ENCODE measurements around the gene METTL16. TPM values are rescaled to one million over a fixed set of nuclear protein-coding genes. Genes with fewer than 3 reads are reported as not detected.

Gene METTL16, protein sequence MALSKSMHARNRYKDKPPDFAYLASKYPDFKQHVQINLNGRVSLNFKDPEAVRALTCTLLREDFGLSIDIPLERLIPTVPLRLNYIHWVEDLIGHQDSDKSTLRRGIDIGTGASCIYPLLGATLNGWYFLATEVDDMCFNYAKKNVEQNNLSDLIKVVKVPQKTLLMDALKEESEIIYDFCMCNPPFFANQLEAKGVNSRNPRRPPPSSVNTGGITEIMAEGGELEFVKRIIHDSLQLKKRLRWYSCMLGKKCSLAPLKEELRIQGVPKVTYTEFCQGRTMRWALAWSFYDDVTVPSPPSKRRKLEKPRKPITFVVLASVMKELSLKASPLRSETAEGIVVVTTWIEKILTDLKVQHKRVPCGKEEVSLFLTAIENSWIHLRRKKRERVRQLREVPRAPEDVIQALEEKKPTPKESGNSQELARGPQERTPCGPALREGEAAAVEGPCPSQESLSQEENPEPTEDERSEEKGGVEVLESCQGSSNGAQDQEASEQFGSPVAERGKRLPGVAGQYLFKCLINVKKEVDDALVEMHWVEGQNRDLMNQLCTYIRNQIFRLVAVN
- total RNA-seq: 32.0 TPM
- long read RNA-seq, full-length matches to known transcripts: 2 of 25 reads
- long read RNA-seq, partial matches to known transcripts: 2 of 25 reads
- long read RNA-seq, other reads (novel, unspliced or antisense): 21 of 25 reads

- DNase-seq (peak; percentile 100), ATAC-seq (peak; percentile 100)
- Histone ChIP-seq H3K4me3 (peak within 1 kb of the TSS; percentile 75), H3K27me3 (ENCODE audit: low read depth) (no peaks in the 10 kb centered on the region), H3K9me3 (no peaks in the 10 kb centered on the region), H3K27ac (peak within 1 kb of the TSS; percentile 91), H3K4me1 (peaks cover 30% of the 10 kb centered on the region), H3K36me3 (no peaks in the 10 kb centered on the region)
- TF ChIP-seq, protein P1, sequence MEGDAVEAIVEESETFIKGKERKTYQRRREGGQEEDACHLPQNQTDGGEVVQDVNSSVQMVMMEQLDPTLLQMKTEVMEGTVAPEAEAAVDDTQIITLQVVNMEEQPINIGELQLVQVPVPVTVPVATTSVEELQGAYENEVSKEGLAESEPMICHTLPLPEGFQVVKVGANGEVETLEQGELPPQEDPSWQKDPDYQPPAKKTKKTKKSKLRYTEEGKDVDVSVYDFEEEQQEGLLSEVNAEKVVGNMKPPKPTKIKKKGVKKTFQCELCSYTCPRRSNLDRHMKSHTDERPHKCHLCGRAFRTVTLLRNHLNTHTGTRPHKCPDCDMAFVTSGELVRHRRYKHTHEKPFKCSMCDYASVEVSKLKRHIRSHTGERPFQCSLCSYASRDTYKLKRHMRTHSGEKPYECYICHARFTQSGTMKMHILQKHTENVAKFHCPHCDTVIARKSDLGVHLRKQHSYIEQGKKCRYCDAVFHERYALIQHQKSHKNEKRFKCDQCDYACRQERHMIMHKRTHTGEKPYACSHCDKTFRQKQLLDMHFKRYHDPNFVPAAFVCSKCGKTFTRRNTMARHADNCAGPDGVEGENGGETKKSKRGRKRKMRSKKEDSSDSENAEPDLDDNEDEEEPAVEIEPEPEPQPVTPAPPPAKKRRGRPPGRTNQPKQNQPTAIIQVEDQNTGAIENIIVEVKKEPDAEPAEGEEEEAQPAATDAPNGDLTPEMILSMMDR (IDR thresholded peaks at IDR 0.05): no peak
- intact Hi-C loops (cut with DNase I): no loop called here
Measured at GRCh38 chr17:2511462-2512369, at the start of gene METTL16. TSS of gene METTL16 (minus strand) at chr17:2511888. CDS start at chr17:2502331, 9,557 bp downstream.

- TF ChIP-seq, protein P1 (IDR thresholded peaks at IDR 0.05): no peak
- no peak for DNase-seq
Measured at GRCh38 chr17:2560658-2561057, 49.0 kb upstream of the METTL16 start.

GRCh38 chr17:2551928-2552327 lies 40.2 kb upstream of the METTL16 start:
- Histone ChIP-seq H3K9me3 (no peaks in the 10 kb centered on the region), H3K36me3 (no peaks in the 10 kb centered on the region), H3K4me3 (no peak overlapping the region), H3K4me1 (no peaks in the 10 kb centered on the region), H3K27me3 (ENCODE audit: low read depth) (no peaks in the 10 kb centered on the region), H3K27ac (no peak overlapping the region)
- intact Hi-C loops (cut with DNase I): no loop called here
- DNase-seq (no peak), ATAC-seq (no peak)
- TF ChIP-seq, protein P1 (IDR thresholded peaks at IDR 0.05): no peak

More at GRCh38 chr17:2560658-2561057, 49.0 kb upstream of the METTL16 start:
- no peak overlapping the region for H3K4me3 ChIP-seq
- ATAC-seq: no peak
- no peaks in the 10 kb centered on the region for H3K27me3 ChIP-seq (ENCODE audit: low read depth)
- intact Hi-C loops (cut with DNase I): no loop called here
- peaks cover 5% of the 10 kb centered on the region for H3K9me3 ChIP-seq
- H3K4me1 ChIP-seq: no peaks in the 10 kb centered on the region
- H3K36me3 ChIP-seq: no peaks in the 10 kb centered on the region
- H3K27ac ChIP-seq: no peak overlapping the region

DNA sequence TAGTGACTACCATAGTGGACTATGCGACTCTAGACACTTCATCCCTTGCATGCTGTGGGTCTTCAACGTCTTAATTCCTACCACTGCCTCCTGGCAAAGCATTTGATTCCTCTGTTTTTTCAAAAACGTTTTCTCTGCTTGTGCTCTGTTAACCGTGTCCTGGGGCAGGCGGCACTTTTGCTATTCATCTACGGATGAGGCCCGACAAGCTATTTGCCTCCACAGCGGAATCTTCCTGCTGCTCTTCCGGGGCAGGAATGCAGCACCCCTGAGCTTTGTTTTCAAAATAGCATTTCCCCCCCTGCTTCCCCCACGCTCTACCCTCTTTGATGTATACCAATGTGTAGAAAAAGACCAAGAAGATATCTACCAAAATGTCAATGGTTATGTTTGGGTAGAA lies 39.8 kb upstream of the METTL16 start:
- H3K27ac ChIP-seq: no peak overlapping the region
- H3K4me1 ChIP-seq: no peaks in the 10 kb centered on the region
- TF ChIP-seq, protein P1 (IDR thresholded peaks at IDR 0.05): no peak
- DNase-seq: no peak
- H3K27me3 ChIP-seq (ENCODE audit: low read depth): no peaks in the 10 kb centered on the region
- no peaks in the 10 kb centered on the region for H3K9me3 ChIP-seq
- intact Hi-C loops (cut with DNase I): no loop called here
- H3K36me3 ChIP-seq: no peaks in the 10 kb centered on the region
- ATAC-seq: no peak
- H3K4me3 ChIP-seq: no peak overlapping the region
